Measurements from ENCODE around the gene MECP2. TPM values are rescaled to one million over a fixed set of nuclear protein-coding genes. Genes with fewer than 3 reads are reported as not detected.

The MECP2 gene
- total and polyA plus RNA-seq, 2 donors (not counting 1 experiment from before 2014, with no cell fraction given): 20.0 to 122 TPM

- no peaks in the 10 kb centered on the region for H3K27me3 ChIP-seq (replicated peaks in 1 of 4; ENCODE audit: control extremely low read depth in 1 of 4, control insufficient read depth in 3 of 4, insufficient read depth in 4 of 4, low read length in 3 of 4)
- ChIA-PET POLR2A (interaction anchor here (0.7 to 1.1 kb wide), 2 partner anchors 18 to 63 kb away, joined by 3 to 4 read pairs; no protein-coding TSS in a partner anchor), CTCF (no interaction called here)
- TF ChIP-seq CTCF (IDR thresholded peaks at IDR 0.05) (no peak), EZH2 (IDR thresholded peaks at IDR 0.05; ENCODE audit: borderline replicate concordance, insufficient read depth, low read depth, low read length, poor library complexity, severe bottlenecking) (no peak)
- H4K20me1 ChIP-seq (ENCODE audit: control insufficient read depth, insufficient read depth, low read length, poor library complexity, severe bottlenecking): no peaks in the 10 kb centered on the region
- no peak overlapping the region for H3K4me2 ChIP-seq (replicated peaks; ENCODE audit: low read depth, low read length, poor library complexity, severe bottlenecking)
- H3K27me3 Mint-ChIP-seq: no peaks in the 10 kb centered on the region
- no peaks in the 10 kb centered on the region for H3K36me3 ChIP-seq (replicated peaks in 1 of 2; ENCODE audit: control extremely low read depth in 1 of 2, control insufficient read depth in 1 of 2, extremely low read depth in 1 of 2, insufficient read depth in 2 of 2, low read length in 1 of 2)
- H3K27ac Mint-ChIP-seq: no peak overlapping the region
- H3K79me2 ChIP-seq (ENCODE audit: control insufficient read depth, insufficient read depth, low read length): no peaks in the 10 kb centered on the region
- H3K4me1 Mint-ChIP-seq: peaks cover 5% of the 10 kb centered on the region
- H3K9ac ChIP-seq (ENCODE audit: low read length): no peak overlapping the region
- H2AFZ ChIP-seq (ENCODE audit: insufficient read depth, low read depth, low read length, poor library complexity, severe bottlenecking): no peak overlapping the region
- no peaks in the 10 kb centered on the region for H3K9me3 ChIP-seq (ENCODE audit: control extremely low read depth in 1 of 3, control insufficient read depth in 2 of 3, insufficient read depth in 1 of 3, low read length in 2 of 3)
- intact Hi-C loops (cut with micrococcal nuclease): no loop called here
- H3K27ac ChIP-seq (ENCODE audit: low read length in 2 of 2): no peak overlapping the region
- H3K4me3 Mint-ChIP-seq: no peak overlapping the region
- DNase-seq: no peak
- ATAC-seq (ENCODE audit: low read depth): no peak
- no peak overlapping the region for H3K4me3 ChIP-seq (ENCODE audit: control extremely low read depth in 1 of 5, extremely low read depth in 1 of 5, insufficient read depth in 1 of 5, low read depth in 2 of 5, low read length in 4 of 5)
- WGBS (ENCODE audit: insufficient coverage): 88% methylated on average over 8 of the region's 14 CpGs
- peaks cover 3 to 15% of the 10 kb centered on the region in 2 donors for H3K4me1 ChIP-seq (ENCODE audit: control insufficient read depth in 2 of 2, insufficient read depth in 2 of 2, low read length in 2 of 2)
- no peaks in the 10 kb centered on the region for H3K9me3 Mint-ChIP-seq (ENCODE audit: insufficient read depth)
Measured at GRCh38 chrX:153989973-153990655, 107.4 kb downstream of the MECP2 start.

- no peak overlapping the region for H3K9ac ChIP-seq (ENCODE audit: low read length)
- 100% methylated on average over 8 of the region's 12 CpGs for WGBS (ENCODE audit: insufficient coverage)
- H3K9me3 Mint-ChIP-seq (ENCODE audit: insufficient read depth): no peaks in the 10 kb centered on the region
- intact Hi-C loops (cut with micrococcal nuclease): no loop called here
- no peak overlapping the region for H3K27ac ChIP-seq (ENCODE audit: low read length in 2 of 2)
- ChIA-PET POLR2A (interaction anchor here (0.6 kb wide), 2 partner anchors 13 to 562 kb away, joined by 3 read pairs; no protein-coding TSS in a partner anchor), CTCF (interaction anchor here (0.7 kb wide), 1 partner anchor 392 kb away, joined by 3 read pairs; no protein-coding TSS in a partner anchor)
- no peak overlapping the region for H3K4me3 ChIP-seq (ENCODE audit: control extremely low read depth in 1 of 5, extremely low read depth in 1 of 5, insufficient read depth in 1 of 5, low read depth in 2 of 5, low read length in 4 of 5)
- H3K4me1 Mint-ChIP-seq: peaks cover 21% of the 10 kb centered on the region
- peaks cover 20 to 31% of the 10 kb centered on the region in 2 donors for H3K4me1 ChIP-seq (ENCODE audit: control insufficient read depth in 2 of 2, insufficient read depth in 2 of 2, low read length in 2 of 2)
- no peaks in the 10 kb centered on the region for H3K36me3 ChIP-seq (replicated peaks in 1 of 2; ENCODE audit: control extremely low read depth in 1 of 2, control insufficient read depth in 1 of 2, extremely low read depth in 1 of 2, insufficient read depth in 2 of 2, low read length in 1 of 2)
- H4K20me1 ChIP-seq (ENCODE audit: control insufficient read depth, insufficient read depth, low read length, poor library complexity, severe bottlenecking): no peaks in the 10 kb centered on the region
- no peaks in the 10 kb centered on the region for H3K79me2 ChIP-seq (ENCODE audit: control insufficient read depth, insufficient read depth, low read length)
- H3K9me3 ChIP-seq (ENCODE audit: control extremely low read depth in 1 of 3, control insufficient read depth in 2 of 3, insufficient read depth in 1 of 3, low read length in 2 of 3): peaks cover 0 to 4% (median 0%) of the 10 kb centered on the region in 3 donors
- H3K27ac Mint-ChIP-seq: peak overlapping the region; percentile 10
- ATAC-seq (ENCODE audit: low read depth) (no peak), DNase-seq (no peak)
- no peak overlapping the region for H3K4me3 Mint-ChIP-seq
- TF ChIP-seq CTCF (IDR thresholded peaks at IDR 0.05): no peak
- TF ChIP-seq EZH2 (IDR thresholded peaks at IDR 0.05; ENCODE audit: borderline replicate concordance, insufficient read depth, low read depth, low read length, poor library complexity, severe bottlenecking): no peak
- H3K27me3 ChIP-seq (replicated peaks in 1 of 4; ENCODE audit: control extremely low read depth in 1 of 4, control insufficient read depth in 3 of 4, insufficient read depth in 4 of 4, low read length in 3 of 4): no peaks in the 10 kb centered on the region
- no peak overlapping the region for H3K4me2 ChIP-seq (replicated peaks; ENCODE audit: low read depth, low read length, poor library complexity, severe bottlenecking)
- H3K27me3 Mint-ChIP-seq: no peaks in the 10 kb centered on the region
- H2AFZ ChIP-seq (ENCODE audit: insufficient read depth, low read depth, low read length, poor library complexity, severe bottlenecking): no peak overlapping the region
Measured at GRCh38 chrX:153988493-153988892, 109.0 kb downstream of the MECP2 start.

Measured in B cell (primary cell).